A673 (cell line): Measurements from ENCODE around the gene RAPGEFL1. TPM values are rescaled to one million over a fixed set of nuclear protein-coding genes. Genes with fewer than 3 reads are reported as not detected.
"Not testable (repeated sequence)": the region's sequence is repeated elsewhere in the genome, so short reads cannot be mapped to it uniquely, and the experiment has no call there.

ENCODE experiments used
- BruUV-seq: library from RNA; stranded (reverse); fragments of 400-500 nt; replicated peaks from 2 replicates; lab custom pipeline; 2021; lab: Mats Ljungman, UMichigan
- CTCF ChIA-PET: fragments of 300-600 bp; sonication (Branson Sonifier 250); formaldehyde crosslinking; loops from one replicate; lab custom pipeline; 2022; ENCODE audit warnings: antibody characterized with exemption; lab: Charles Lee
- POLR2A ChIA-PET: fragments of 300-600 bp; sonication (Branson Sonifier 250); formaldehyde crosslinking; loops from one replicate; lab custom pipeline; 2022; ENCODE audit warnings: antibody characterized with exemption; ENCODE audit not compliant: low non-redundant PET; lab: Charles Lee
- DNase-seq: peaks from one replicate; pipeline ENCODE4 v3.0.0-alpha.2; 2015; ENCODE audit warnings: low spot score
- H3K27ac ChIP-seq: fragments of 200-600 bp; sonication (generic); 2 replicates; pipeline ENCODE4 v1.5.1; 2016; ENCODE audit warnings: mixed run types, low read depth, mild to moderate bottlenecking, mixed read lengths, antibody characterized with exemption, low read length; ENCODE audit not compliant: poor library complexity, severe bottlenecking
- H3K27me3 ChIP-seq: fragments of 200-600 bp; sonication (generic); replicated peaks from 2 replicates; pipeline ENCODE4 v1.6.1; 2017; ENCODE audit warnings: mixed run types, low read depth, mild to moderate bottlenecking, mixed read lengths, antibody characterized with exemption, low read length; ENCODE audit not compliant: insufficient read depth, poor library complexity
- H3K36me3 ChIP-seq: fragments of 200-600 bp; sonication (generic); 2 replicates; pipeline ENCODE4 v1.6.1; 2016; ENCODE audit warnings: mixed run types, mild to moderate bottlenecking, mixed read lengths, antibody characterized with exemption, low read length; ENCODE audit not compliant: insufficient read depth, poor library complexity, severe bottlenecking
- H3K4me1 ChIP-seq: fragments of 200-600 bp; sonication (generic); 2 replicates; pipeline ENCODE4 v1.6.1; 2017; ENCODE audit warnings: mixed run types, mild to moderate bottlenecking, mixed read lengths, antibody characterized with exemption, low read length; ENCODE audit not compliant: insufficient read depth, poor library complexity, severe bottlenecking
- H3K4me3 ChIP-seq: fragments of 200-600 bp; sonication (generic); 2 replicates; pipeline ENCODE4 v1.5.1; 2016; ENCODE audit warnings: low read depth, mixed run types, mild to moderate bottlenecking, mixed read lengths, low read length; ENCODE audit not compliant: poor library complexity, severe bottlenecking
- H3K9me3 ChIP-seq: fragments of 200-600 bp; sonication (generic); 2 replicates; pipeline ENCODE4 v1.6.1; 2016; ENCODE audit warnings: mixed run types, low read depth, mild to moderate bottlenecking, mixed read lengths, antibody characterized with exemption, low read length; ENCODE audit not compliant: poor library complexity, severe bottlenecking
- EZH2 ChIP-seq: fragments of 200-600 bp; sonication (generic); IDR thresholded peaks from 2 replicates; pipeline ENCODE4 v1.6.1; 2017; ENCODE audit warnings: borderline replicate concordance, low read depth, mild to moderate bottlenecking, mixed read lengths, antibody characterized with exemption, low read length; ENCODE audit not compliant: poor library complexity, severe bottlenecking
- intact Hi-C: fragments of 100-400 bp; cut with micrococcal nuclease; formaldehyde crosslinking; loops from one replicate; pipeline ENCODE4 v1.10.0; 2022; ENCODE audit not compliant: unreplicated experiment
- total RNA-seq: library from RNA; stranded (reverse); gene quantifications from 2 replicates; pipeline ENCODE4 v1.2.3, GENCODE V29; 2021
- TF ChIP-seq, protein P1 (sequence below): fragments of 300-800, 200-600 bp; sonication (generic); conservative IDR thresholded peaks from 2 replicates; pipeline ENCODE4 v1.5.1; 2017; ENCODE audit warnings: low read depth, mild to moderate bottlenecking, antibody characterized with exemption, low read length, moderate library complexity, mixed read lengths

Gene RAPGEFL1
- total RNA-seq, 1 experiment from 2014 or later = 11.9 TPM

DNA sequence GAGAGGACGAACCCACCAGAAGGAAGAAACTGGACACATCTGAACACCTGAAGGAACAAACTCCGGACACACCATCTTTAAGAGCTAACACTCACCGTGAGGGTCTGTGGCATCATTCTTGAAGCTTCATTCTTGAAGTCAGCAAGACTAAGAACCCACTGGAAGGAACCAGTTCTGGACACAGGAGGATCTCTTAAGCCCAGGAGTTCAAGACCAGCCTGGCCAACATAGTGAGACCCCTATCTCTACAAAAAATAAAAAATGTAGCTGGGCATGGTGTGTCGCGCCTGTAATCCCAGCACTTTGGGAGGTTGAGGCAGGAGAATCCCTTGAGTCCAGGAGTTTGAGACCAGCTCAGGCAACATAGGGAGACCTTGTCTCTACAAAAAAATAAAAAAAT lies 21.3 kb downstream of the RAPGEFL1 start:
- no peak overlapping the region for H3K27ac ChIP-seq
- no peaks in the 10 kb centered on the region for H3K9me3 ChIP-seq
- CTCF ChIA-PET = no interaction called here
- POLR2A ChIA-PET = no interaction called here
- TF ChIP-seq EZH2 = no peak
- TF ChIP-seq, protein P1, sequence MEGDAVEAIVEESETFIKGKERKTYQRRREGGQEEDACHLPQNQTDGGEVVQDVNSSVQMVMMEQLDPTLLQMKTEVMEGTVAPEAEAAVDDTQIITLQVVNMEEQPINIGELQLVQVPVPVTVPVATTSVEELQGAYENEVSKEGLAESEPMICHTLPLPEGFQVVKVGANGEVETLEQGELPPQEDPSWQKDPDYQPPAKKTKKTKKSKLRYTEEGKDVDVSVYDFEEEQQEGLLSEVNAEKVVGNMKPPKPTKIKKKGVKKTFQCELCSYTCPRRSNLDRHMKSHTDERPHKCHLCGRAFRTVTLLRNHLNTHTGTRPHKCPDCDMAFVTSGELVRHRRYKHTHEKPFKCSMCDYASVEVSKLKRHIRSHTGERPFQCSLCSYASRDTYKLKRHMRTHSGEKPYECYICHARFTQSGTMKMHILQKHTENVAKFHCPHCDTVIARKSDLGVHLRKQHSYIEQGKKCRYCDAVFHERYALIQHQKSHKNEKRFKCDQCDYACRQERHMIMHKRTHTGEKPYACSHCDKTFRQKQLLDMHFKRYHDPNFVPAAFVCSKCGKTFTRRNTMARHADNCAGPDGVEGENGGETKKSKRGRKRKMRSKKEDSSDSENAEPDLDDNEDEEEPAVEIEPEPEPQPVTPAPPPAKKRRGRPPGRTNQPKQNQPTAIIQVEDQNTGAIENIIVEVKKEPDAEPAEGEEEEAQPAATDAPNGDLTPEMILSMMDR = no peak
- no peaks in the 10 kb centered on the region for H3K4me1 ChIP-seq
- no TSS peak for BruUV-seq
- no peaks in the 10 kb centered on the region for H3K36me3 ChIP-seq
- H3K27me3 ChIP-seq = no peaks in the 10 kb centered on the region
- DNase-seq = no peak
- no peak overlapping the region for H3K4me3 ChIP-seq
- intact Hi-C loops = no loop called here

DNA sequence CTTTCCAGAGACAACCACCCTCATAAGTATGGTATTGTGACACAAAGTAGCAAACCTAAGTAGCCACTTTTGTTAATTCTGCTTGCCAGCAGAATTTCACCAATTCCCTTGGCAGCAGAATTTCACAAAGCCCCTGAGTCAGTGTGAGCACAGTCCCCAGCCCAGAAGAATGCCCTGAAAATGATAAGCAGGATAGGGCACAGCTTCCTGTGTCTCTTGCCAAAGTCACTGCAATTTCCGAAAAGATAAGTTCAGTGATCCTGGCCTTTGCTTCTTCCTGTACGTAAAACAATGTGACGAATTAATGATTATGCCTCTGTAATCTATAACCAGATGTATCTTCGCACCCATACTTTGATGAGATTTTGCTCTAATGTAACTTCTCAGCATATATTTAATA lies 25.9 kb downstream of the RAPGEFL1 start:
- intact Hi-C loops = loop anchor here (5.0 kb wide), 2 partner anchors 84 to 149 kb away; partner anchors contain the start of gene CDC6
- CTCF ChIA-PET = no interaction called here
- POLR2A ChIA-PET = no interaction called here

DNA sequence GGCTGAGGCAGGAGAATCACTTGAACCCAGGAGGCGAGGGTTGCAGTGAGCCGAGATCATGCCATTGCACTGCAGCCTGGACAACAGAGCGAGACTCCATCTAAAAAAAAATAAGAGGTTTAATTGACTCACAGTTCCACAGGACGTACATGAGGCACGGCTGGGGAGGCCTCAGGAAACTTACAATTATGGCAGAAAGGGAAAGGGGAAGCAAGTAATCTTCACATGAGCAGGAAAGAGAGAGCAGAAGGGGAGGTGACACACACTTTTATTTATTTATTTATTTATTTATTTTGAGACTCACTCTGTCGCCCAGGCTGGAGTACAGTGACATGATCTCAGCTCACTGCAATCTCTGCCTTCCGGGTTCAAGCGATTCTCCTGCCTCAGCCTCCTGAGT lies 28.9 kb downstream of the RAPGEFL1 start:
- H3K36me3 ChIP-seq, H3K27ac ChIP-seq, H3K4me3 ChIP-seq, intact Hi-C loops, H3K9me3 ChIP-seq, DNase-seq, H3K27me3 ChIP-seq, POLR2A ChIA-PET, H3K4me1 ChIP-seq, BruUV-seq, CTCF ChIA-PET: not testable (repeated sequence)

More for the DNA sequence above, 25.9 kb downstream of the RAPGEFL1 start:
- H3K36me3 ChIP-seq = no peaks in the 10 kb centered on the region
- no peak for TF ChIP-seq EZH2
- TF ChIP-seq, protein P1 = no peak
- no peaks in the 10 kb centered on the region for H3K9me3 ChIP-seq
- no peak for DNase-seq
- H3K4me3 ChIP-seq = no peak overlapping the region
- no peaks in the 10 kb centered on the region for H3K27me3 ChIP-seq
- H3K4me1 ChIP-seq = no peaks in the 10 kb centered on the region
- no TSS peak for BruUV-seq
- H3K27ac ChIP-seq = no peak overlapping the region

DNA sequence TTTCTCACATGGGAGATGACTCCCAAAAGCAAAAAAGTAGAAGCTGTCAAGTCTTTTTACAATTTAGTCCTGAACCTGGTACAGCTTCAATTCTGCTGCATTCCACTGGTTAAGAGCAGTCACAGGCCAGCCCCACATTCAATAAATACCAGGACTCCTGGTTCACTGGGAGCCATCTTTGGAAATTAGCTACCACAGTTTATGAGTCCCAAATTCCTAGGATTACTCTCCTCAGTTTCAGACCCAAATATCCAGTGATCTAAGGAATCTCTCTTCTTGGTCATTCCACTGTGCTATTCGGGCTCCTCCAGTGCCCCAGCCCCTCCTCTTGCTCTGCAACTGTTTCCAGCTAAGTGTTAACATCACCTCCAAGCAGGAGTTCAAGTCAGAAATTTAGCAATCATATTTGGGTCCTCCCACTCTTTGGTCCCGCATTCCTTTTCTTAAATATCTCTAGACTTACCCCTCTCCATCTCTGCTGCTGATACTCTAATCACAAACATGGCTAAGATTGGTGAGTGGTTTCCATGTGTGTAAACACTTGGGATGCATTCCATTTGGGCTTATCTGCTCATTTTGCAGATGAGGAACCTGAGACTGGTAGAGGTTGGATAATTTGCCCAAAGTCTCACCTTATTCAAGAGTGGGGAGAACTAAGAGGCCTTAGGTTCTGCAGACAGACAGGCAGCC lies 32.3 kb downstream of the RAPGEFL1 start:
- no peak for TF ChIP-seq EZH2
- TF ChIP-seq, protein P1 = no peak
- Histone ChIP-seq H3K9me3 (no peaks in the 10 kb centered on the region), H3K27ac (no peak overlapping the region), H3K4me3 (no peak overlapping the region), H3K4me1 (no peaks in the 10 kb centered on the region), H3K27me3 (no peaks in the 10 kb centered on the region), H3K36me3 (no peaks in the 10 kb centered on the region)
- no TSS peak for BruUV-seq
- DNase-seq = no peak
- POLR2A ChIA-PET = no interaction called here
- CTCF ChIA-PET = no interaction called here
- intact Hi-C loops = no loop called here

DNA sequence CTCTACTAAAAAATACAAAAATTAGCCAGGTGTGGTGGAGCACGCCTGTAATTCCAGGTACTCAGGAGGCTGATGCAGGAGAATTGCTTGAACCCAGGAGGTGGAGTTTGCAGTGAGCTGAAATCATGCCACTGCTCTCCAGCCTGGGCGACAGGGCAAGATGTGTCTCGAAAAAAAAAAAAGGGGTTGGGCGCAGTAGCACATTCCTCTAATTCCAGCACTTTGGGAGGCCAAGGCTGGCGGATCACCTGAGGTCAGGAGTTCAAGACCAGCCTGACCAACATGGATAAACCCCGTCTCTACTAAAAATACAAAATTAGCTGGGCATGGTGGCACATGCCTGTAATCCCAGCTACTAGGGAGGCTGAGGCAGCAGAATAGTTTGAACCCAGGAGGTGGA lies 36.6 kb downstream of the RAPGEFL1 start:
- DNase-seq, intact Hi-C loops: not testable (repeated sequence)

More for the DNA sequence above, 36.6 kb downstream of the RAPGEFL1 start:
- BruUV-seq, CTCF ChIA-PET, H3K36me3 ChIP-seq, H3K4me3 ChIP-seq, POLR2A ChIA-PET, H3K9me3 ChIP-seq, H3K27ac ChIP-seq, H3K27me3 ChIP-seq, H3K4me1 ChIP-seq: not testable (repeated sequence)
